ENCODE data around the gene IFFO2. TPM values are rescaled to one million over a fixed set of nuclear protein-coding genes. Genes with fewer than 3 reads are reported as not detected.

Gene IFFO2
- 5.0 TPM for total RNA-seq
- long read RNA-seq, partial matches to known transcripts, result 0 of 1 reads
- long read RNA-seq, other reads (novel, unspliced or antisense), result 1 of 1 reads

- intact Hi-C loops (cut with micrococcal nuclease), result no loop called here
- ATAC-seq, result peak; percentile 98
- DNase-seq, result peak; percentile 99
These were observed at the start of gene IFFO2 for GRCh38 chr1:18956193-18957135. Gene IFFO2, minus strand, starts transcription at chr1:18956676. Its CDS starts 344 bp downstream, at chr1:18956332.

- ATAC-seq (no peak), DNase-seq (no peak)
- intact Hi-C loops (cut with micrococcal nuclease), result no loop called here
These were observed 49.5 kb upstream of the IFFO2 start for GRCh38 chr1:19006000-19006399.

DNA sequence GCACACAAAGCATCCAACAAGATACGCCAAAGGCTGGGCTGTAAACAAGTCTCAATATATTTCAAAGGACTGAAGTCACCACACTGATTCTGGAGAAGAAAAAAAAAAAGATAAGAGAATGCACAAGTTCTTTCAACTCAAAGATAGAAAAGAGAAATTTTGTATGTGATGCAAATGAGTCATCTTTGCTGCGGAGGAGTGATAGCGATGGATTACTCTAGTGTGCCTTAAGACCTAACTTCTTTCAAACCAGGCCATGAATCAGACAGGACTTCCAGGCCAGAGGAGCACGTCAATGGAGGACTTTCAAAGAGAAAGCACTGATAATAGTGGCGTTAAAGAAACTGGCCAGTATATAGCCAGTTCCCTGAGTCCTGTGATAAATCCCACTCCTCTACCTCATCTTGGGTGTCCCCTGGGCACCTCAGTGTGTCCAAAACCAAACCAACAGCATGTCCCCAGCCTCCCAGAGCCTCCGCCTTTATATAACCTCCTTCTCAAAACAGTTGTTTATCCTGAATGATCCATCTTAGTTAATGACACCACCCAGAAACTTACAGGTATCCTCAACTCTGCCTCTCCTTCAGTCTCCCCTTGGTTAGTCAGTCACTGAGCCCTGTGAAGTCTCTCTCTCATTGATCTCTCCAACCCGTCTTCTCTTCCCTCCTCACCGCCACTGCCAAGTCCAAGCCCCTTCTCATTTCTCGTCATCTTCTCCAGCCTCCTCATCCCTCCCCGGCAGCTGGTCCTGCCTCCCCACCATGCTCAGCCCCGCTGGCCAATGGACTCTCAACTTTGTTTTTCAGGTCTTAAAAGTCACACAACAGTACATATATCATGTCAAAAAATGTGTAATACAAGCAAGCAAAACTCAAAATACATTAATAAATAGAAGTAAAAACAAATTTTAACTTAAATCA is 47.2 kb upstream of the IFFO2 start:
- no peak for DNase-seq
- no peak for ATAC-seq
- intact Hi-C loops (cut with micrococcal nuclease), result no loop called here

DNA sequence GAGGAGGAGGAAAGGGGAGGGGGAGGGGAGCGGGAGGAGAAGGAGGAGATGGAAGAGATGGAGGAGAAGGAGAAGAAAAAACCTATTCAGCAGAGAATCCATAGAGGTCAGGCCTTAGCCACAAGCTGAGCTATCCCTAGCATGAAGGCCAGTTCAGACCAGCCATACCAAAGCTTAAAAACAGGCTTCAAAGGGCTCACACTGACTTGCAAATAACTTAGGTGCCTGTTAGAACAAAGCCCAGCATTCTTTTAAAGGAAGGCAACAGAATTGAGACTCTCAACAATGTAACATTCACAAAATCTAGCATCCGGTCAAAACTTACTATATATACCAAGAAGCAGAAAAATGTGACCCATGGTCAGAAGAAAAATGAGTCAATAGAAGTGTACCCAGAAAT is 43.6 kb upstream of the IFFO2 start:
- intact Hi-C loops (cut with micrococcal nuclease), result no loop called here
- no peak for ATAC-seq
- no peak for DNase-seq

GRCh38 chr1:18999359-18999758 is 42.9 kb upstream of the IFFO2 start:
- intact Hi-C loops (cut with micrococcal nuclease), result no loop called here
- no peak for ATAC-seq

DNA sequence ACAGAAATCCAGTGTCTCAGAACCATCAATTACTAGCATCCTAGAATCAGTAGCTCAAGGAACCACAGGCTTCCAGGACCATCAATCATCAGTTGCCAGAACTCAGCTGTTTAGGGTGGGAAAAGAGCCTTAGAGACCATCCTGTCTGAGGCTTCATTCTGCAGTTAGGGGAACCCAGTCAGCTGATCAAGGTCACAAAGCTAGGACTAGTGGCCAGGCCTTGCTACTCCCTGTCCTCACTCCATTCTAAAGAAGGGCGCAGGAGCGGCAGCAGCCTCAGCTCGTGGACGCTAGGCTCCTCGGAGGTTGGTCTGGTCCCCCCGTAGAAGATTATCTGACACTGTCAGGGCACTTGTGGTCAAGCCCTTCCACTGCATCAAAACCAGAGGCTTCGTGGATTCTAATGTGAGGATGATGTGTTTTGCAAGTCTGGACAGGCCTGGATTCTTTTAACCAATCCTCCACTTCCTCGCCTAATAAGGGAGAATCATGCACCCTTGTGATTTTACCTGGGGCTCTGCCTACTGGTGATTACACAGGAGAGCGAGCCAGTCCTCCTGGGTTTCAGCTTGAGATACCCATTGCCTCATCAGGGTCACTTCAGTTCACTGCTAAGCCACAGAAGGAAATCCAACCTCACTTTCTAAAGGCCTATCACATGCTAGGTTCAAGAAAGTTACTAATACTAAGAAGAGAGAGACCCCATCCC is 41.7 kb upstream of the IFFO2 start:
- DNase-seq (no peak), ATAC-seq (no peak)
- intact Hi-C loops (cut with micrococcal nuclease), result no loop called here

More at GRCh38 chr1:18999359-18999758, 42.9 kb upstream of the IFFO2 start:
- DNase-seq, result no peak

DNA sequence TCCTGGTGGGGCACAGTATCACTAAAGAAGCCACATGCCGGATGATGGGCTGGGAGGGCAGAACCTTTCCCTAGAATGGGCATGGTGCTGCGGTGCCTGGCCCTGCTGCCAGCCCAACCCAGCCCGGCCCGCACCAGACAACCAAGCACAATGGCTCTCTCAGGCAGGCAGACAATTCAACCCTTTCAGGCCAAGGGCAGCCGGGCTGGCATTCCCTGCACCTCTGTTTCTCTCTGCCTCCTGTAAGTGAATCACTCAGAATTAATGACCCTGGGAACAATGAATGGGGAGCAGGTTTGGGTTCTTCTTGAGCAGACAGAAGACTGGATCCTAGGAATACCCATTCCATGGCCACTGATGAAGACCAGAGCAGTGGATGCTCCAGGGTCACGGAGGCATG is 41.0 kb upstream of the IFFO2 start:
- no peak for ATAC-seq
- intact Hi-C loops (cut with micrococcal nuclease), result no loop called here
- DNase-seq, result no peak

DNA sequence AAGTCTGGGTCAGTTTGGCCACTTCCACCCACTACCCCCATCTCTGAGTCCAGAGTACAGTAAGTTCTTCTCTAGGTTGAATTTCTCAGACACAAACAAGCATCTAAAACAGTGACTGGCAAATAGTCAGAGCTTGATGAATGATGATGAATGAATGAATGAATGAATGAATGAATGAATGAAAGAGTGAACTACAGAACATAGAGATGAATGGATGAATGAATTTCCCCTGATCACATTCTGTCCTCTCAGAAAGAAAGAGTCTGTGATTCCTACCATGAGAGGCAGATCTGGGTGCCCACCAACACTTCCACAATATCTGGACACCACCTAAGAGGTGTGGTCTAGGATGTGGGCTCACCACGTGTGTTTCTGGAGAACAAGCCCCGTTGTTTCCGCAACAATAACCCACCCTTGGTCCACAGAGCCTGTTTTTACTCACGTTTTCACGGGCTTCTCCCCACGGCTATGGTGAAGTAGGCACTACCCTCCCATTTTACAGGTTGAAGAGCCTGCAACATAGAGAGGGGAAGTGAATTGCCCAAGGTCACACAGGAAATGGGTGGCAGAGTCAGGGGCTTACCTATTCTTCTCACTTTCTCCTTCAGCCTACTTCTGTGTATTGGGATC is 40.2 kb upstream of the IFFO2 start:
- intact Hi-C loops (cut with micrococcal nuclease), result no loop called here
- DNase-seq, result no peak
- no peak for ATAC-seq

- ATAC-seq (no peak), DNase-seq (no peak)
- intact Hi-C loops (cut with micrococcal nuclease), result no loop called here
These were observed 37.9 kb upstream of the IFFO2 start for GRCh38 chr1:18994381-18994780.

- DNase-seq (no peak), ATAC-seq (no peak)
- intact Hi-C loops (cut with micrococcal nuclease), result no loop called here
These were observed 36.2 kb upstream of the IFFO2 start for GRCh38 chr1:18992646-18993045.

DNA sequence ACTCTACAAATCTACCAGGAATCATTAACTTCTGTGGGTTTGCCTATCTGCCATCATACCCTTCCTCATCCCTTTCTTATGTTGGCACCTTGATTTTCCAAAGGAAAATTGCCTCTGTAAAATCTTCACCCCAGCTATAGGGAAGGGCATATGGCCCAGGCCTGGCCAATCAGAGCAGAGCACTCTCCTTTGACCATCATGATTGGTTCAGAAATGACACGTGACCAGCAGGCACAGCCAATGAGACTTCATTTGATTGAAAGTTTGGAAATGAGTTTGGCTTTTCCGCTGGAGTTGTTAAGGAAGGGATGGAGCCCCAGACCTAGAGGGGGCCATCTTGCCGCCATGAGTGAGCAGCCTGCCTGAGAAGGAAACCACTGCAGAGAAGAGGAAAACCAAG is 35.1 kb upstream of the IFFO2 start:
- ATAC-seq (no peak), DNase-seq (no peak)
- intact Hi-C loops (cut with micrococcal nuclease), result no loop called here

- DNase-seq (no peak), ATAC-seq (no peak)
- intact Hi-C loops (cut with micrococcal nuclease), result no loop called here
These were observed 33.4 kb upstream of the IFFO2 start for GRCh38 chr1:18989896-18990295.

DNA sequence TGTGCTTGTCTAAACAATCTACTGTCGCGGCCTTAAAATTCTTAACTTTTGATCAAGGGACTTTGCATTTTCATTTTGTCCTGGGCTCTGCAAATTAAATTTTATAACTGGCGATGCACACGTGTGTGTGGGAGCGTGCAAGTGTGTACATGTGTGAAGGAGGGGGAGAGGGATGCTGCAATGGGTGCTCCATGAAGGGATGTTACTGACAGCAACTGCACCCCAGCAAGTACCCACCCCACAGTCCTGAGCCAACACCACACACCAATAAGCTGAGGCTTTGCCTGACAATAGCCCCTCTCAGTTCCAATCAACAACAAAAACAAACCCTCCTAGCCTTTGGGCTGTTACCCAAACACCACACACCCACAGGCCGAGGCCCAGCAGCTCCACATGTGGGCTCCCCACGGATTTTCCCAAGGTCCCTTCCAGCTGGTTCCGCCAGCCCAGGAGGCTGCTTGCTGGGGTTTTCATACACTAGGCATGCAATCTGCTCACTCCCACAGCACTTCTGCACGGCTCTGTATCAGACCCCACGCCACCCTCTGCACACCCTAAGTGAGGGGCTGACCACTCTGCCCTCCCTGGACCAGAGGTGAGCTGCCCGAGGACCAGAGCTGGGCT is 32.8 kb upstream of the IFFO2 start:
- DNase-seq (no peak), ATAC-seq (no peak)
- intact Hi-C loops (cut with micrococcal nuclease), result no loop called here

- no peak for ATAC-seq
- no peak for DNase-seq
- intact Hi-C loops (cut with micrococcal nuclease), result no loop called here
These were observed 24.8 kb upstream of the IFFO2 start for GRCh38 chr1:18981242-18981641.

GRCh38 chr1:18978706-18979105 is 22.2 kb upstream of the IFFO2 start:
- intact Hi-C loops (cut with micrococcal nuclease), result no loop called here
- ATAC-seq (peak; percentile 99), DNase-seq (no peak)

- DNase-seq, result no peak
- intact Hi-C loops (cut with micrococcal nuclease), result no loop called here
- no peak for ATAC-seq
These were observed 21.0 kb upstream of the IFFO2 start for GRCh38 chr1:18977428-18977827.

DNA sequence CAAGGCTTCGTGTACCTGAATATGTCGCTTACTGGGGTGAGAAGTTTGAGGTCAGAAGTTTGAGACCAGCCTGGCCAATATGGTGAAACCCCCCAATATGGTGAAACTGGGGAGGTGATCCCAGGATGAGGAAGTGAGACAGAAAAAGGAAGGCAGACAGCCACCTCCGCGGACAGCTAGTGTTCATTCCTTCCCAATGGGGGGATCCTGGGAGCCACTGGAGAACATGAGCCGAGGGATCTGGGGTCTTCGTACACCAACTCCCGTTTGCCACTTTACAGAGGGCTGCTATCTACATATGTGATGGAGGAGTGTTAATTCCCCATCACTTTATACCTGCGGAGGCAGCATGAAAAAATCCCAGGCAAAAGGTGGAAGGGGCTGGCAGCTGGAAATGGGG is 19.6 kb upstream of the IFFO2 start:
- no peak for ATAC-seq
- no peak for DNase-seq
- intact Hi-C loops (cut with micrococcal nuclease), result no loop called here

GRCh38 chr1:18974606-18975005 is 18.1 kb upstream of the IFFO2 start:
- ATAC-seq (no peak), DNase-seq (no peak)
- intact Hi-C loops (cut with micrococcal nuclease), result no loop called here

DNA sequence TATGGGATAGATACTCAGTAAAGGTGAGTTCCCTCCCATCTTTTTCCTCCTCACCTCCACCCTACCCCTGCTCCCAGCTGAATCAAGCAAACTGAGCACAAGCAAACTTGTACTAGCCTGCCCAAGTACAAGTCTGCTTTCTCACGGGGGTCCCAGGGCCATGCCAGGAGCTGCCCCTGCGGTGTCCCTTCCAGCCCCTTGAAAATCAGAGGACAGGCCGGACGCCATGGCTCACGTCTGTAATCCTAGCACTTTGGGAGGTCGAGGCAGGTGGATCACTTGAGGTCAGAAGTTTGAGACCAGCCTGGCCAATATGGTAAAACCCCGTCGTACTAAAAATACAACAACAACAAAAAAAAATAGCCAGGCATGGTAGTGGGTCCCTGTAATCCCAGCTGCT is 17.5 kb upstream of the IFFO2 start:
- intact Hi-C loops (cut with micrococcal nuclease), result no loop called here
- DNase-seq, result no peak
- ATAC-seq, result no peak

Measured in left ventricle myocardium superior (tissue), 1 donor.